ENCODE measurements around the gene HDGFL1.

DNA sequence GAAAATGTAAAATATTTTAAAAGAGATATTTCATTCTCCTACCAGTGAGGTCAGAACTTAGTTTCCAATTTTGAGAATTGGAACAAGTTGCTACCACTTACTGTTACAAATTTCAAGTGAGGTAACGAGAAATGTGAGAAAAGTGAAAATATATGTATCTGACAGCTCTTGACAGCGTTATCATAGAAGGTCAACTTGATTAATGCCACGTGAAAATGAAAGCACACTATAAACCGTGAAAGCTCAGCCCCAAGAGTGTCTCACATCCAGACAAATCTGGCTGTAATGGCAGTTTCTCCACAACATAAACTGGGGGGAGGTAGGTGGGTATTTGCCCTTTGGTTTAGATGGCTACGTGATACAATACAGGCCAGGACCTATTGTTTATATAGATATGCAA lies 13.9 kb downstream of the HDGFL1 start:
- TF ChIP-seq, protein P1, sequence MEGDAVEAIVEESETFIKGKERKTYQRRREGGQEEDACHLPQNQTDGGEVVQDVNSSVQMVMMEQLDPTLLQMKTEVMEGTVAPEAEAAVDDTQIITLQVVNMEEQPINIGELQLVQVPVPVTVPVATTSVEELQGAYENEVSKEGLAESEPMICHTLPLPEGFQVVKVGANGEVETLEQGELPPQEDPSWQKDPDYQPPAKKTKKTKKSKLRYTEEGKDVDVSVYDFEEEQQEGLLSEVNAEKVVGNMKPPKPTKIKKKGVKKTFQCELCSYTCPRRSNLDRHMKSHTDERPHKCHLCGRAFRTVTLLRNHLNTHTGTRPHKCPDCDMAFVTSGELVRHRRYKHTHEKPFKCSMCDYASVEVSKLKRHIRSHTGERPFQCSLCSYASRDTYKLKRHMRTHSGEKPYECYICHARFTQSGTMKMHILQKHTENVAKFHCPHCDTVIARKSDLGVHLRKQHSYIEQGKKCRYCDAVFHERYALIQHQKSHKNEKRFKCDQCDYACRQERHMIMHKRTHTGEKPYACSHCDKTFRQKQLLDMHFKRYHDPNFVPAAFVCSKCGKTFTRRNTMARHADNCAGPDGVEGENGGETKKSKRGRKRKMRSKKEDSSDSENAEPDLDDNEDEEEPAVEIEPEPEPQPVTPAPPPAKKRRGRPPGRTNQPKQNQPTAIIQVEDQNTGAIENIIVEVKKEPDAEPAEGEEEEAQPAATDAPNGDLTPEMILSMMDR (IDR thresholded peaks at IDR 0.05; ENCODE audit: insufficient read depth, low read length, poor library complexity, severe bottlenecking) = no peak
- TF ChIP-seq EZH2phosphoT487 (conservative IDR thresholded peaks at IDR 0.05; ENCODE audit: low read length) = no peak
